HG02588 (cell line): ENCODE measurements around the gene PPID.
"Not testable (repeated sequence)": the region's sequence is repeated elsewhere in the genome, so short reads cannot be mapped to it uniquely, and the experiment has no call there.

Source experiments
- ATAC-seq: cut with Tn5 transposase; IDR thresholded peaks from one replicate; pipeline ENCODE4 v1.9.1; 2021; ENCODE audit warnings: mild to moderate bottlenecking, moderate library complexity; ENCODE audit not compliant: unreplicated experiment

PPID gene

DNA sequence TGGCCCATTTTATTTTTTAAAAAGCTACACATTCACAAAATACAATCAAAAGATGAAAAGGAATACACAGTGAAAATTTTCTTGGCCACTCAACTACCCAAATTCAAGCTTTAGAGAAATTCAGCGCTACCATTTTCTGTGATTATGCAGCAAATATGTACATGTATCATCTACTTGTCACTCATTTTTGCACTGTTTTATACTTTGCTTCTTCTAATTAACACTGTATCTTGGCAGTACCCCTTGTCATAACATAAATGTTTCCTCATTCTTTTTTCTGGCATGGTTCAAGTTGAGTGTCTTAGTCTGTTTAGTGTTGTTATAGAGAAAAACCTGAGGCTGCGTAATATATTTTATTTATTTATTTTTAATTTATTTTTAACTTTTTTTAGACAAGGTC lies 15.7 kb upstream of the PPID start:
- no peak for ATAC-seq

DNA sequence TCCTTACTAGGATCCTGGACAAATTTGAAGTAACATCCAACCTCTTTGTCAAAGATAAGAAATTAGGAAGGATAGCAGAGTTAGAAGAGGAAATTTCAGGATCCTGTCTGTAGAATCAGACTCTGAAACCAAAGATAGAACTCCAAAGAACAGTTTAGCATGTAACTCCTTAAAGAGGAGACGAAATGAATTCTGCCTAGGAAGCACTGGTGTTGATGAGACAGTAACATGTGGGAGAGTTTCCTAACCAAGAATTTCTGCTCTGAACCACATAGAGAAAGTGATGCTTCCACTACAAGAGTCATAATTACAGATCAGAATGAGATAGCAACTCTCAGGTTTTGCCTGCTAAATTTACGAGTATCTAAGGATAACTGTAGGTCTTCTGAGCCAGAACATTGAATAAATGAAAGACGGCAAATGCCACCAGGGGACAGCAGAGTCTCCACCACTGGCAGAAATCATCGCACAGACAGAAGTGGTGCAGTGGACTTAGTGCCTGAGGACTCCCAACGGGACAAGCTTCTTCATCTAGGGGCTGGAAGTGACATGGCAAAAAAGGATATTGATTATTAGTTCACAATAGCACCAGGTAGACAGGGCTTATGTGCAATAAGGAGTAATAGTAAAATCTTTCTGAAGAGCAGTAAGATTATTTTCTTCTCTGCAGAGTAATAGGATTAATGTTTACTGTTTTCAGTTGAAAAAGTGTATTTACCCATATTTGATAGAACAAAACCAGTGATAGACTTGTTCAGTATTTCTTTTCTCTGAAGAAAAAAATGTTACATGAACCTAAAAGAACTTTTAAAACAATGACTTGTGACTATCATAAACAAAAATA lies 6.7 kb upstream of the PPID start:
- ATAC-seq: peak; percentile 96

DNA sequence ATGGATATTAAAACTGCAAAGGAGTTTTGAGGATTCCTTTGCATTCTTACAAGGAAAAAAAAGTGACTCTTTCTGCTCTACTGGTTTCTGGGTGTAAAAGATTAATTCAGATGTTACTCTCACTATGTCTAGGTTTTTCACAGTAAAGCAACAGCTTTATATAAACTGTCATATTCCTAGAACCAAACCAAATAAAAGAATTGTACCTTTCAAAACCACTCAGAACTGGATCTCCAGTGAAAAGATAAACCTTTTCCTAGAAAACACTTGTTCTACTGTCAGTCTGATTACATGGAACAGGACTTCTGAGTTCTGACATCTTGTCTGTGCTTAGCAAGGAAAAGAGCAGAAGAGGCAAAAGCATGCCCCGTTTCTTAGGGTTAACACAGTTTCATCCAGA lies 5.0 kb upstream of the PPID start:
- no peak for ATAC-seq

DNA sequence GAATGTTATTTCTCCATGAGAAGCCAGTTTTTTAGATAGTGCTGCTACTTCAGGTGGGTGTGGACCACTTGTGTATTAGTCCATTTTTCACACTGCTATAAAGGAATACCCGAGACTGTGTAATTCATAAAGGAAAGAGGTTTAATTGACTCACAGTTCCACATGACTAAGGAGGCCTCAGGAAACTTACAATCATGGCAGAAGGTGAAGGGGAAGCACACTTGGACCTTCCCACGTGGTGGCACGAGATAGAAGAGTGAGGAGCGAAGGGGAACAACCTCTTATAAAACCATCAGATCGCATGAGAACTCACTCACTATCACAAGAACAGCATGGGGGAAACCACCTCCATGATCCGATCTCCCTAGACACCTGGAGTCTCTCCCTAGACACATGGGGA lies 3.4 kb upstream of the PPID start:
- ATAC-seq: no peak

DNA sequence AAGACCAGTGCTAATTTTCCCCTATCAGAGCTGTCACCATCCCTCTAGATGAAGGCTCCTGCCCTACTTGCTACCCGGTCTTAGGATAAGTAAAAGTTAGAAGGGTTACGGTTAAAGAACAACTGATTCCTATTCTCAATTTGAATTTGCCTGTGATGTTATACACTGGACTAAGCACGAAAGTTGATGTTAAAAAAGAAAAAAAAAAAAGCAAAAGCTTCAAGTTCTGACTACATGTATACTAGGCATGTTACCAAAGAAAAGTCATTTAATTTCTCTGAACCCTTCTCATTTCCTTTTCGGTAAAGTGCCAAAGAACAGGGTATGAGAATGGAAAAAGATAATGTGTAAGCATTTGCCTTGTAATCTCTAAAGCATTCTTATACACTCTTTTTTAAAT lies 1.4 kb upstream of the PPID start:
- no peak for ATAC-seq

DNA sequence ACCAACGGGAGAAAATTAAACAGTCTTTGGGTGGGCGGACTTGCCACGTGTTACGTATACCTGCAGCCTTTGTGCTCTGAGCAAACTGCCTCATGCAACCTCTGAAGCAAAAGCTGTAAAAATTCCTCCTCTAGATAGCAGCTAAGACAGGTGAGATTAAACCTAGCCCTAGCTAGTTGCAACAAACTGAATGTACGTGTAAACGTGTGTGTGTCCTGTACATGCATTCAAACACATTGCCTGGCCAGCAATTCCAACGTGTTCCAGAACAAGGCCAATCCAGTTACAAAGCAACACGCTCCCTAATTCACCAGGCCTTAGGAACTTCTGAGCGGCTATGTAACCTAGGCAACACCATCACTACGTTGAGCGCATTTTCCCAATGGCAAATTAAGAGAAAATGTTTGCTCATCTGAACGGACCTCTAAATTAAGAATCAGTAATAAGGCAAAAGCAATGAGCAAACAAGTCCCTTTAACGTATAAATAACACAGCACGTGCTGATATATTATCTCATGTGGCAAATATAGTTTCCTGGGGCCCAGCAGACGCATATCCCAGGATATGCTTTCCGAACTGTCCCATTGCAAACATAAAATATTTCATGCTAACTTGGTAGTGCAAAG lies 792 bp downstream of the PPID start:
- no peak for ATAC-seq

DNA sequence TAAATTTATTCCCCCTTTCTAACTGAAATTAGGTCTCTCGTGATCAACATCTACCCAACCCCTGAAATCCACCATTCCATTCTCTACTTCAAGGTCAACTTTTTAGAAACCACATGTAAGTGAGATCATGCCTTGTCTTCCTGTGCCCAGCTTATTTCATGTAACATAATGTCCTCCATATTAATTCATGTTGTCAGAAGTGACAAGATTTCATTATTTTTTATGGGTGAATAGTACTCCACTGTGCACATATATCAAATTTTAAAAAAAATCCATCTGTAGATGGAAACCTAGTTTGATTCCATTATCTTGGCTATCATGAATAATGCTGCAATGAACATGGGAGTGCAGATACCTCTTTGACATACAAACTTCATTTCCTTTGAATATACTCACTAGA lies 1.5 kb downstream of the PPID start:
- ATAC-seq: no peak

DNA sequence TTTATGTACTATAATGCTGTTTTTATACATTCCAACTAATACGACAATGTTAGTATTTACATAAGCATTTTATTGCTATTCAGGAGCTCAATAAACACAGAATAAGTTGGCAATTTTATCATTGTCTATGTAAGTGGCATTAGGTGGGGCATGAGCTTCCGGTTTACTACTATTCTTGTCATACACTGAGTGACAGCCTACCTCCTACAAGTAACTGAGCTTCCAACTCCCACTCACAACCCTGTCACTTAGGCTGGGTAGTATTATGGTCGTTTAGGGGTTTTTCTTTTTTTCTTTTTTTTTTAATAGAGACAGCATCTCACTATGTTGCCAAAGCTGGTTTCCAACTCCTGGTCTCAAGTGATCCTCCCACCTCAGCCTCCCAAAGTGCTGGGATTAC lies 7.4 kb downstream of the PPID start:
- no peak for ATAC-seq

DNA sequence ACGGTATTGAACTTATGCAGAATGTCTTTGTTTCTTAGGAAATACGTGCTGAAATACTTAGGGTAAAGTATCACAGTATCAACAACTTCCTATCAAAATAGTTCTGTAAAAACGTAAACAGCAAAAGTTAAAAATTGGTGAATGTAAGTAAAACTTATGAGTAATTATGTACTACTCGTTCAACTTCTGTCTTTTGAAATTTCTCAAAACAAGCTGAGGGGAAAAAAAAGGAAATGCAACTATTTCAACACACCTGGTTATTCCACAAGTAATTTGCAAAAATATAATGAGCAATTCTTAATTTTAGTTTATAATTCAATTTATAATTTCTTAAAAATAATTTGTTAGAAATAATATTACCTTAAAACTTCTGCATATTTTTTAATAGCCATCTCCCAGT lies 8.3 kb downstream of the PPID start:
- ATAC-seq: no peak

DNA sequence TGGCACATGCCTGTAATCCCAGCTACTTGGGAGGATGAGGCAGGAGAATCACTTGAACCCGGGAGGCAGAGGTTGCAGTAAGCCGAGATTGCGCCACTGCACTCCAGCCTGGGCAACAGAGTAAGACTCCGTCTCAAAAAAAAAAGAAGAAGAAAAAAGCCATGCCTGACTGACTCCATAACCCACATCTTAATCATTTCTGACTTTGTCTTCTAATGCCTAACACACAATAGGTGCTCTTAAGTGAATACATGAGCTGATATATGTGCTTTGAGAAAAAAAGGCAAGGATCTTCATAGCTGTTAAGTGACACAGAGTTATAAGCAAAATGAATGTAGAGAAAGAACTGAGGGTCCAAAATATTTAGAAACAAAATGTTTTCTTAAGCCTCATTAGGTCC lies 10.6 kb downstream of the PPID start:
- not testable (repeated sequence) for ATAC-seq

DNA sequence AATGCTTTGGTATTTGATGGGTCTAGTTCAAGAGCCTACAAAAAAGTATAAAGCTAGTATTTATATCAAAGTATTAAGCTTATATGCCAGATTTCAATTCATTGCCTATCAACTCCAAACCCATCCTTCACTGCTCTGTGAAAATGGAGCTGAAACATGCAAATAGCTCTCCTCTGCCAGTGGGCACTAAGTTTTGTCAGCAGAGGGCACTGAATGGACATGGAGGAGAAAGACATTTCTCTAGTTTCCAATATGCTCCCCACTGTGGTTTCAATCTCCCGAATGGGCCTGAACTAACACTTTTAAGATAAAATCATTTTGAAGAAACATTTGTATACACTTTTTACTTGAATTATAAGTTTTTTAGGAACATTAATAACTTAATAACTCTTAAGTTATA lies 12.4 kb downstream of the PPID start:
- ATAC-seq: no peak

DNA sequence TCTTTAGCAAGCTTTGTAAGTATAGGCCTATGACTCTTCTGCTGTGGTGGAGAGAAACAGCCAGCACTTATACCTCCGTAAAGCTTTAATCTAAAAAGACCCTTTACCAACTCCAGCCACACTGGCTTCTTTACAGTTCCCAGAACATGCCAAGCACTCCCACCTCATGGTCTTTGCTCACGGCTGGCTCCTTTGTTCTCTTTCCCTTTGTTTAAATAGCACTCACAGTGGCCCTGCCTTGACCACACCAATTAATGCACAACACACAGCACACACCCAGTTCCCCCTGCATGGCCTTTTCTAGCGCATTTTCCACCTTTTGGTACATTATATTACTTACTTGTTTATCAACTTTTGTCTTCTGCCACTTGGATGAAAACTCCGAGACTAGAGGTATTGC lies 18.9 kb downstream of the PPID start:
- ATAC-seq: no peak

DNA sequence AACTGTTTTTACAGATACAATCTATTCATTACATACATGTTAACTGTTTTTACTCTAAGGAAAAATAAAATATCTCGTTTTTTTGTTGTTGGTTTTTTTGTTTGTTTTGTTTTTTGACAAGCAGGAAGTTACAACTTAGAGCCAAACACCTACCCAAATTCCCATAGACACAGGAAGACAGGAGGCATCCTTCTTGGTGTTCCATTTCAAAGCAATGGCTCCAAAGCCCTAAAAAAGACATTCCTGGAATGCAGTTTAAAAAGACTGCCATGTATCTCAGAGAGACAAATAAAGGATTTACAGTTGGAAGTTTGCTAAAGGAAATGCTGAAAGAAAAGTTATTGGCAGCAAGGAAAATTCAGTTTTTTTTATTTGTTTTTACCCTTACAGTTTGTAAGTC lies 34.4 kb downstream of the PPID start:
- no peak for ATAC-seq

DNA sequence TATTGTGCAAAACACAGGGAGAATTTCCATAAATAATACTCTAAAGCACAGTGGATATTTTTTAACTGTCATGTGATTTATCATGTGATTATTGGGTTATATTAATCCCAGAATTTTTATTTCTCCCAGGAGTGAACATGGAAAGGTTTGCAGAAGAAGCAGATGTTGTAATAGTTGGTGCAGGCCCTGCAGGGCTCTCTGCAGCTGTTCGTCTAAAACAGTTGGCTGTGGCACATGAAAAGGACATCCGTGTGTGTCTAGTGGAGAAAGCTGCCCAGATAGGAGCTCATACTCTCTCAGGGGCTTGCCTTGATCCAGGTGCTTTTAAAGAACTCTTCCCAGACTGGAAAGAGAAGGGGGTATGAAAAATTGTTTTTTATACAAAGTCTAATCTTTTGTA lies 41.1 kb downstream of the PPID start:
- no peak for ATAC-seq

DNA sequence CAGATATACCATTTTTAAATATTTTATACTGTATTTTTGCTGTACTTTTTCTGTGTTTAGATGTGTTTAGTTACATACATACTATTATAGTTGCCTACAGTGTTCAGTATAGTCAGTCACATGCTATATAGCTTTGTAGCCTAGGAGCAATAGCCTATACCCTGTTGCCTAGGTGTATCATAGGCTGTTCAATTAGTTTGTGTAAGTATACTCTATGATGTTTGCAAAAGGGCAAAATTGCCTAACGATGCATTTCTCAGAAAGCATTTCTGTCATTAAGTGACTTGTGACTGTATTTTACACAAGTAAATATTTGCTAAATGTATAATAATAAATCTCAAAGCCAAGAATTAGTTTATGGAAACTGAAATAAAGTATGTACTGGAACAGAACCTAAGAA lies 41.6 kb downstream of the PPID start:
- ATAC-seq: no peak

DNA sequence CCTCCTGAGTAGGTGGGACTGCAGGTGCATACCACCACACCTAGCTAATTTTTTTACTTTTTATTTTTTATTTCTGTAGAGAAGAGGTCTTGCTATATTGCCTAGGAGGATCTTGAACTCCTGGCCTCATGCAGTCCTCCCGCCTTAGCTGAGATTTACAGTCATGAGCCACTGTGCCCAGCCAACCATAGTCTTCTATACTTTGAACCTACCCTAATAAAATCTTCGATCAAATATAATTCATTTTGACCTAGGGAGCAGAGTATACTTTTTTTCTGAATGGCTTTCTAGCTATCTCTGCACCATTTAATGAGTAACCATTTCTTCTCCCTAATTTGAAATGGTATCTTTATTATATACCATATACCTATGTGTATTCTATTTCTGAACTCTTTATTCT lies 44.4 kb downstream of the PPID start:
- ATAC-seq: no peak

DNA sequence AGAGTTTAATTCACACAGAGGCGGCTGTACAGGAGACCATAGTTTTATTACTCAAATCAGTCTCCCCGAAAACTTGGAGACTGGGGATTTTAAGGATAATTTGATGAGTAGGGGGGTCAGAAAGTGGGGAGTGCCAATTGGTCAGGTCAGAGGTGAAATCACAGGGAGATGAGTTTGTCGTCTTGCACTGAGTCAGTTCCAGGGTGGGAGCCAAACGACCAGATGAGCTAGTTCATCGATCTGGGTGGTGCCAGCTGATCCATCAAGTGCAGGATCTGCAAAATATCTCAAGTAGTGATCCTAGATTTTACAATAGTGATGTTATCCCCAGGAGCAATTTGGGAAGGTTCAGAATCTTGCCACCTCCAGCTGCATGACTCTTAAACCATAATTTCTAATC lies 47.1 kb downstream of the PPID start:
- ATAC-seq: no peak

DNA sequence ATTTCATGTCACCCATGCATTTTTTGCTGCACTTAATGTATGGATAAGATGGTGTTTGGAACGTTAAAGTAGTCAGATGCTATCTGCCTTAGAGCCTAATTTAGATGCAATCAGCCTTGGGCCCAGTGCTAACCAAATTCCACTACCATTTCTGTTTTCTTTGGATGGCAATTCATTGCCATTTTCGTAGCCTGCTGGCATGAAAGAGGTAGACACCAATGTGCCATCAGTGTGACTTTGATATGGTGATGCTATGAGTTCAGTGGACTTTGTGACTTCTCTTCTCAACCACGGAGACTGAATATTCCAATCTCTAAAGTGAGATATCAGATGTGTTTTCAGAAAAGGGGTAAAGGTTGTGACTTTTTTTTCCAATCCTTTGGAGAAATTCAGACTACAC lies 49.6 kb downstream of the PPID start:
- no peak for ATAC-seq

DNA sequence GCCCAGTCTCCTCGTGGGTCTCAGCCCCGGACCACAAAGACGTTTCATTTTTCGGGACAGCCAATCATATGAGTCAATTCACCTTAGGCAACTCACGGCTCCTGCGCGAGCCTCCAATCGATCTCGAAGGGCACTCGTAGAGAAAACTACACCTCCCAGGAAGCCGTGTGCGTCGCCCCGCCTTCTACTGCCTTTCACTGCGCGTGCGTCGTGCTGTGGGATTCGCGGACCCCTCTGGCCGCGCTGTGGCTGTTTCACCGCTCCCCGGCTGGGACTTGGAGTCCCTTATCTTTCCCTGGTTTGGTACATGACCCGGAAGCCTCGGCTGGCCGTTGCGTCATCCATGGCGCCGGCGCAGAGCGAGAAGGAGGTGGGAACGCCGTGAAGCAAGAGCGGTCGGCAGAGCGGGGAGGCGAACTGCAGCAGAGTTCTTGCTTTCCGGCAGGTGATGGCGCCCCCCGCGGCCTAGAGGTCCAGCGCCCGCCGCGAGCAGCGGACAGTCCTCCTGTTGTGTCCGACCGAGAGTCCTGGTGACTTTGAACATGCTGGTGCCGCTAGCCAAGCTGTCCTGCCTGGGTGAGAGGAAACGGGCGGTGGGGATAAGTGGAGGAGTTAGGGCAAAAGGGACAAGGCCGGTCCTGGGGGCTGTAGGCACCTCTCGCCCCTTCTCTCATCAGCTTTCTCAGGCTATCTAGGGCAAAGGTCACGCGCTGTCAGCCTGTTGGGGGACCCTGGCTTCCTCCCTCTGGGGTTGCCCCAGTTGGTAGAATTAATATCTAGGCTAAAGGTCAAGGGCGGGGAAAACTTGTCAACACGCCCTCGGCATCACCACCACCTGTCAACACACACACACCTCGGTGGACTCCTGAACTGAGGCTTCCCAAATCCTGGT lies 51.0 kb downstream of the PPID start, which contains the start of gene ETFDH:
TSS of gene ETFDH (plus strand) at position 382 of the 892 bp plus-strand sequence. CDS start at position 543, 161 bp downstream.
- peak; percentile 86 for ATAC-seq

DNA sequence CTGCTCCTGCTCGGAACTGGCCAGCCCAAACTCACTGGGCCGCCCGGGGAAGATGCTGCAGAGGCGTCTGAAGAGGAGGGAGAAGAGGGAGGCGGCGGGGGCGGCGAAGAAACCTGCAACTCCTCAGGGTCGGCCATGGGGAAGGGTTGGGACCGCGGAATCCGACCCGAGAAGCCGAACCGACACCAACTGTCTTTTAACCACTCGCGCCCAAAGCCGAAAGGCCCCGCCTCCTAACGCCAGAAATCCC lies 51.6 kb downstream of the PPID start, which contains the start of gene C4orf46:
TSS of gene C4orf46 (minus strand) at position 223 of the 250 bp plus-strand sequence. CDS start at position 137, 86 bp downstream.
- ATAC-seq: no peak

DNA sequence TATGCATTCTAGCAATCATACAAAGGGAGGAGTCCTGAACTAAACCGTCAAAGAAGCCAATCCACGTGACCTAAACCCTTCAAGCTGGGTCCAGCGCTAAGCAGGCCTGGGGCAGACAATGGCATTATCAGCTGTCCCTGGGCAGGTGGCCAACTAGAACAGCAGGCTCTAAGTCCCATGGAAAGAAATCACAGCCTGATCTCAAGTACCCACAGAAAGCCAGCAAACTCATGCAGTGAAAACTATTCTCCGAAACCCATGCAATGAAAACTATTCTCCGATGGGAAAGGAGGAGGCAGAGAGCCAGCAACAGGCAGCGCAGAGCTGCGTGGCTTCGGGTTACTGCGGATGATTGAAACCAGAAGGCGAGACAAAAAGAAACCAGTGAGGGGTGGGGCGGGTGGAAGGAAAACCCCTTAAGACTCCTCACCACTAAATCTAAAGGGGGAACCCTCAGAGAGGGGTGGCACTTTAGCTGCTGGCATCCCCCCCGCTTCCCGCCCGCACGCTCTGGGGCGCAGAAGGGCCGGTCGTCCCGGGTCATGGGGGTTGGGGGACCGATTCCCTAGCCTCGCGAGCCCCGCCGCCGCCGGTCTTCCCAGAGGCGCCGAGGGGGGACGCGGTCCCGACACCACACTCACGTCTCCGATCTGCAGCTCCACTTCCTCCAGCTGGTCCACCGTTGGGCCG lies 52.1 kb downstream of the PPID start:
- peak; percentile 28 for ATAC-seq
